C4-2B (cell line): ENCODE data around the gene LCP2.

Experiments
- ZFX ChIP-seq: fragments of 450-650 bp; IDR thresholded peaks from 2 replicates; pipeline ENCODE4 v1.6.1; 2017
- TF ChIP-seq, protein P1 (sequence below): fragments of 450-650 bp; conservative IDR thresholded peaks from 2 replicates; pipeline ENCODE4 v1.5.1; 2017; ENCODE audit warnings: mild to moderate bottlenecking

- TF ChIP-seq, protein P1, sequence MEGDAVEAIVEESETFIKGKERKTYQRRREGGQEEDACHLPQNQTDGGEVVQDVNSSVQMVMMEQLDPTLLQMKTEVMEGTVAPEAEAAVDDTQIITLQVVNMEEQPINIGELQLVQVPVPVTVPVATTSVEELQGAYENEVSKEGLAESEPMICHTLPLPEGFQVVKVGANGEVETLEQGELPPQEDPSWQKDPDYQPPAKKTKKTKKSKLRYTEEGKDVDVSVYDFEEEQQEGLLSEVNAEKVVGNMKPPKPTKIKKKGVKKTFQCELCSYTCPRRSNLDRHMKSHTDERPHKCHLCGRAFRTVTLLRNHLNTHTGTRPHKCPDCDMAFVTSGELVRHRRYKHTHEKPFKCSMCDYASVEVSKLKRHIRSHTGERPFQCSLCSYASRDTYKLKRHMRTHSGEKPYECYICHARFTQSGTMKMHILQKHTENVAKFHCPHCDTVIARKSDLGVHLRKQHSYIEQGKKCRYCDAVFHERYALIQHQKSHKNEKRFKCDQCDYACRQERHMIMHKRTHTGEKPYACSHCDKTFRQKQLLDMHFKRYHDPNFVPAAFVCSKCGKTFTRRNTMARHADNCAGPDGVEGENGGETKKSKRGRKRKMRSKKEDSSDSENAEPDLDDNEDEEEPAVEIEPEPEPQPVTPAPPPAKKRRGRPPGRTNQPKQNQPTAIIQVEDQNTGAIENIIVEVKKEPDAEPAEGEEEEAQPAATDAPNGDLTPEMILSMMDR, result no peak
- no peak for TF ChIP-seq ZFX
These were observed 35.2 kb downstream of the LCP2 start for GRCh38 chr5:170262061-170263045.
